ENCODE data around the gene ALK. TPM values are rescaled to one million over a fixed set of nuclear protein-coding genes. Genes with fewer than 3 reads are reported as not detected.

Gene ALK
- total RNA-seq, 1 experiment from 2014 or later, result 0.87 TPM

DNA sequence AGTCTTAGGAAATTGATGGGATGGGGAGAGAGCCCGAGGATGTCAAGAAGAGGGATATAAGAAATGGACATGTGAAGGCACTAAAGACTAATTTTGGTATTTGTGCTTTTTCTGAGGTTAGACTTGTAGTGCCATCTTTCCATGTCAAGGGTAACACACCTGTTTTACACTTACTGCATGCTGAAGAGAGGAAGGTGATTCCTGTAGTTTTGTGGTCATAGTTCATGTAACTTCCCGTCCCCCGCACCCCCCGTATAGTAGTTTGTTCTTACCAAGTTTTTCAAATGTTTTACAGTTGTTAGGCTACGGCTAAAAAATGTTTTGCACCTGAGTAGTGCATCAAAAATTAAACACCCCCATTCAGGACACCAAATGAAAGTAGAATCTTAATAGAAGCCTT lies 732.3 kb downstream of the ALK start:
- Histone ChIP-seq H3K9ac (ENCODE audit: low read length) (no peak overlapping the region), H3K9me3 (ENCODE audit: low read length) (no peaks in the 10 kb centered on the region), H2AFZ (ENCODE audit: low read length) (no peak overlapping the region), H3K9me2 (replicated peaks; ENCODE audit: low read length) (no peaks in the 10 kb centered on the region), H4K20me1 (ENCODE audit: low read length) (0 out of 2 replicates have a peak, but pooled peaks cover 1% of the 10 kb centered on the region), H3K4me3 (ENCODE audit: low read length) (no peak overlapping the region), H3F3A (ENCODE audit: low read length, unreplicated experiment) (no peaks in the 10 kb centered on the region), H3K4me2 (ENCODE audit: low read length) (no peak overlapping the region), H3K4me1 (ENCODE audit: insufficient read depth, low read length) (peaks cover 2% of the 10 kb centered on the region), H3K79me2 (ENCODE audit: low read length) (no peaks in the 10 kb centered on the region), H3K27ac (ENCODE audit: low read length) (no peak overlapping the region), H3K27me3 (ENCODE audit: low read length) (no peaks in the 10 kb centered on the region), H3K36me3 (ENCODE audit: low read depth, low read length) (no peaks in the 10 kb centered on the region)
- ChIA-PET POLR2A (ENCODE audit: unreplicated experiment) (no interaction called here), CTCF (no interaction called here)
- no peak for DNase-seq
- BruUV-seq (replicated peaks), result no TSS peak
- TF ChIP-seq EZH2 (IDR thresholded peaks at IDR 0.05; ENCODE audit: low read length, unreplicated experiment) (no peak), EZH2phosphoT487 (IDR thresholded peaks at IDR 0.05; ENCODE audit: borderline replicate concordance, low read length) (no peak)
- TF ChIP-seq, protein P1, sequence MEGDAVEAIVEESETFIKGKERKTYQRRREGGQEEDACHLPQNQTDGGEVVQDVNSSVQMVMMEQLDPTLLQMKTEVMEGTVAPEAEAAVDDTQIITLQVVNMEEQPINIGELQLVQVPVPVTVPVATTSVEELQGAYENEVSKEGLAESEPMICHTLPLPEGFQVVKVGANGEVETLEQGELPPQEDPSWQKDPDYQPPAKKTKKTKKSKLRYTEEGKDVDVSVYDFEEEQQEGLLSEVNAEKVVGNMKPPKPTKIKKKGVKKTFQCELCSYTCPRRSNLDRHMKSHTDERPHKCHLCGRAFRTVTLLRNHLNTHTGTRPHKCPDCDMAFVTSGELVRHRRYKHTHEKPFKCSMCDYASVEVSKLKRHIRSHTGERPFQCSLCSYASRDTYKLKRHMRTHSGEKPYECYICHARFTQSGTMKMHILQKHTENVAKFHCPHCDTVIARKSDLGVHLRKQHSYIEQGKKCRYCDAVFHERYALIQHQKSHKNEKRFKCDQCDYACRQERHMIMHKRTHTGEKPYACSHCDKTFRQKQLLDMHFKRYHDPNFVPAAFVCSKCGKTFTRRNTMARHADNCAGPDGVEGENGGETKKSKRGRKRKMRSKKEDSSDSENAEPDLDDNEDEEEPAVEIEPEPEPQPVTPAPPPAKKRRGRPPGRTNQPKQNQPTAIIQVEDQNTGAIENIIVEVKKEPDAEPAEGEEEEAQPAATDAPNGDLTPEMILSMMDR (conservative IDR thresholded peaks at IDR 0.05; ENCODE audit: low read depth, low read length), result no peak
- no peak for ATAC-seq
- intact Hi-C loops (cut with micrococcal nuclease), result no loop called here

DNA sequence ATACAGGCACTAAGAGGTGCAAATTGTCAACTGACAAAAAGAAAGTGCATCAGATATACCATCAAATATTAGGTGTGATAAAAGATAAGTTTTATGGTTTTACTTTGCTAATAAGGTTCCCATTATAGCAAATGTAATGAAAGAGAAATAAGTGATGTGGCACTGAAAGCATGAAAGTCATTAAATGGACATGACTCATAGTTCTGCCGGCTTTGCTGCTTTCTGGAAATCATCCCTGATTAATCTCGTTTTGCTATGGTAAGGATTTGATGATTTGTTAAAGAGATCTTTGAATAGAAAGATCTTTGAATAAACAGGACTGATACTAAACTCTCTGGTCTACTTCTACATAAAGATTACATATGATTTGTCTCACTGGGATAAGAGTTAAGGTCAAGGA lies 733.5 kb downstream of the ALK start:
- Histone ChIP-seq H3K9me3 (ENCODE audit: low read length) (no peaks in the 10 kb centered on the region), H4K20me1 (ENCODE audit: low read length) (0 out of 2 replicates have a peak, but pooled peaks cover 8% of the 10 kb centered on the region), H3K4me1 (ENCODE audit: insufficient read depth, low read length) (peaks cover 13% of the 10 kb centered on the region), H3K9me2 (replicated peaks; ENCODE audit: low read length) (no peaks in the 10 kb centered on the region), H3K4me2 (ENCODE audit: low read length) (no peak overlapping the region), H2AFZ (ENCODE audit: low read length) (no peak overlapping the region), H3F3A (ENCODE audit: low read length, unreplicated experiment) (no peaks in the 10 kb centered on the region), H3K79me2 (ENCODE audit: low read length) (no peaks in the 10 kb centered on the region), H3K27me3 (ENCODE audit: low read length) (no peaks in the 10 kb centered on the region), H3K36me3 (ENCODE audit: low read depth, low read length) (no peaks in the 10 kb centered on the region), H3K27ac (ENCODE audit: low read length) (no peak overlapping the region), H3K9ac (ENCODE audit: low read length) (no peak overlapping the region), H3K4me3 (ENCODE audit: low read length) (no peak overlapping the region)
- DNase-seq (no peak), ATAC-seq (0 out of 2 replicates have a peak, but pooled peaks have one; percentile 25)
- ChIA-PET POLR2A (ENCODE audit: unreplicated experiment) (no interaction called here), CTCF (no interaction called here)
- BruUV-seq (replicated peaks), result no TSS peak
- intact Hi-C loops (cut with micrococcal nuclease), result no loop called here
- no peak for TF ChIP-seq EZH2phosphoT487 (IDR thresholded peaks at IDR 0.05; ENCODE audit: borderline replicate concordance, low read length)
- TF ChIP-seq EZH2 (IDR thresholded peaks at IDR 0.05; ENCODE audit: low read length, unreplicated experiment), result no peak
- TF ChIP-seq, protein P1 (conservative IDR thresholded peaks at IDR 0.05; ENCODE audit: low read depth, low read length), result no peak

DNA sequence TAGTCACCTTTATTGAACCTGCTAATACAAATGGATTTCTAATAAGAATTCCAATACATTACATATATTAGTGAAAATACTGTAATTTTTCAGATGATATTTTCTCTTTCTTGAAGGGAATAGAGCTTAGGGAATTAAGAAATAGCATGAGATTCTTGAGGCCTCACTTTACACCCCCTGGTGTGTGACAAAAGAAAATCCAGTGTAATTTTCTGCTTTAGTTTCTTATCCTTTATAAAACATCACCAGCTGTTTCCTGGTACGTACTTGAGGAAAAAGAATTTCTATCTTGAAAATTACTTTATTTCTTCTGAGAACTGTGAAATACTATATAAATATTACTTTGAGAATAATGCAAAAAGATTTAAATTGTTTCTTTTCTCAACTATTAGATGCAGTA lies 734.6 kb downstream of the ALK start:
- ATAC-seq (no peak), DNase-seq (no peak)
- intact Hi-C loops (cut with micrococcal nuclease), result no loop called here
- TF ChIP-seq EZH2 (IDR thresholded peaks at IDR 0.05; ENCODE audit: low read length, unreplicated experiment) (no peak), EZH2phosphoT487 (IDR thresholded peaks at IDR 0.05; ENCODE audit: borderline replicate concordance, low read length) (no peak)
- TF ChIP-seq, protein P1 (conservative IDR thresholded peaks at IDR 0.05; ENCODE audit: low read depth, low read length), result no peak
- no peaks in the 10 kb centered on the region for H3K36me3 ChIP-seq (ENCODE audit: low read depth, low read length)
- H2AFZ ChIP-seq (ENCODE audit: low read length), result no peak overlapping the region
- CTCF ChIA-PET, result no interaction called here
- POLR2A ChIA-PET (ENCODE audit: unreplicated experiment), result interaction anchor here (0.7 kb wide), 1 partner anchor 80 kb away, joined by 3 read pairs; no protein-coding TSS in a partner anchor
- H3K4me1 ChIP-seq (ENCODE audit: insufficient read depth, low read length), result peaks cover 20% of the 10 kb centered on the region
- no TSS peak for BruUV-seq (replicated peaks)
- H3K27me3 ChIP-seq (ENCODE audit: low read length), result no peaks in the 10 kb centered on the region
- no peak overlapping the region for H3K27ac ChIP-seq (ENCODE audit: low read length)
- no peak overlapping the region for H3K4me2 ChIP-seq (ENCODE audit: low read length)
- H3K9me3 ChIP-seq (ENCODE audit: low read length), result no peaks in the 10 kb centered on the region
- H3K9me2 ChIP-seq (replicated peaks; ENCODE audit: low read length), result no peaks in the 10 kb centered on the region
- H3F3A ChIP-seq (ENCODE audit: low read length, unreplicated experiment), result no peaks in the 10 kb centered on the region
- no peak overlapping the region for H3K9ac ChIP-seq (ENCODE audit: low read length)
- H3K79me2 ChIP-seq (ENCODE audit: low read length), result no peaks in the 10 kb centered on the region
- H4K20me1 ChIP-seq (ENCODE audit: low read length), result 0 out of 2 replicates have a peak, but pooled peaks cover 8% of the 10 kb centered on the region
- H3K4me3 ChIP-seq (ENCODE audit: low read length), result no peak overlapping the region
